Measurements from ENCODE around the gene VN1R5.

Gene VN1R5

DNA sequence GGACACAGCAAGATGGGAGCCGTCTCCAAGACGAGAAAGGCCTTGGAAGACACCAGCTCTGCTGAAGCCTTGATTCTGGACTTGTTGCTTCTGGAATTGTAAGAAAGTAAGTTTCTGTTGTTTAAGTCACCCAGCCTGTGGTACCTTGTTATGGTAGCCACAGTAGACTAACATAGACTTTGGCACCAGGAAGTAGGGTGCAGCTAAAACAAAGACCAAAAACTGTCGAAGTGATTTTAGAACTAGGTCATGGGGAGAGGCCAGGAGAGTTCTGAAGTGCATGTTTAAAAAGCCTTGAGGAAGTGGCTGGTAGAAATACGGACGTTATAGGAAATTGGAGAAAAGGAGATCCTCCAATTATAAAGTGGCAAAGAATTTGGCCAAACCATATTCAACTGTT, 47.3 kb downstream of the VN1R5 start:
- DNase-seq = no peak

DNA sequence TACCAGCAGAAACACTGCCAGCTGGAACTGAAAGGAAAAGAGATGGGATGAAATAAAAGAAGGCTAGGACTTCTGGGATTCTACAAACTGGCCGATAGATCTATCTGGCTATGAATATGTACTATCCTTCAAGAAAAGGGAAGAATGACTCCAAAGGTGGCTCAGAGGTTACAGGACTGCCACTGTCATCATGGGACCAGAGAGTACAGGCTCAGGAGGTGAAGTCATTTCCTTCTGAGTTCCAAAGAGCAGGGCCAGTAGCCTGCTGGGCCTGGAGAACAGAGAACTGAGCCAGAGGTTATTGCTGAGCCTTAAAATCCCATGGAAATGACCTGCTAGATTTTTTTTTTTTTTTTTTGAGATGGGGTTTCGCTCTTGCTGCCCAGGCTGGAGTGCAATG, 48.2 kb downstream of the VN1R5 start:
- no peak for DNase-seq

Data from stimulated activated CD4-positive, alpha-beta T cell treated with anti-CD3 and anti-CD28 coated beads, Interleukin-4, amount 100 ng/mL, for 24 hours (primary cell).